OCI-LY3 (cell line): Measurements from ENCODE around the gene ERI3.

Experiments
- H2AFZ ChIP-seq: fragments of 200-600, 300-600 bp; shearing (Covaris generic); 2 replicates; pipeline ENCODE4 v1.6.0; 2014; ENCODE audit warnings: antibody characterized with exemption, low read depth, low read length
- H3K27ac ChIP-seq: fragments of 200-600, 300-600 bp; sonication (generic); 2 replicates; pipeline ENCODE4 v1.5.1; 2014; ENCODE audit warnings: mild to moderate bottlenecking, low read length, moderate library complexity, mixed read lengths
- H3K27me3 ChIP-seq: fragments of 200-600, 300-600 bp; sonication (generic); 2 replicates; pipeline ENCODE4 v1.6.1; 2014; ENCODE audit warnings: low read depth, low read length, mixed read lengths
- H3K36me3 ChIP-seq: fragments of 200-600, 300-600 bp; sonication (generic); replicated peaks from 2 replicates; pipeline ENCODE3; 2014; ENCODE audit warnings: low read depth, low read length, mixed read lengths
- H3K4me1 ChIP-seq: fragments of 300-600, 200-600 bp; sonication (generic); 2 replicates; pipeline ENCODE4 v1.6.1; 2014; ENCODE audit warnings: low read length, mixed read lengths
- H3K4me2 ChIP-seq: fragments of 200-600, 300-600 bp; sonication (generic); 2 replicates; pipeline ENCODE4 v1.6.1; 2014; ENCODE audit warnings: low read length, mixed read lengths
- H3K4me3 ChIP-seq: fragments of 300-600, 200-600 bp; sonication (generic); 2 replicates; pipeline ENCODE4 v1.5.1; 2014; ENCODE audit warnings: antibody characterized with exemption, mild to moderate bottlenecking, low read length, moderate library complexity
- H3K79me2 ChIP-seq: fragments of 300-600, 200-600 bp; shearing (Covaris generic); 2 replicates; pipeline ENCODE4 v1.6.1; 2014; ENCODE audit warnings: mild to moderate bottlenecking, low read length, mixed read lengths
- H3K9ac ChIP-seq: fragments of 300-600, 200-600 bp; shearing (Covaris generic); 2 replicates; pipeline ENCODE4 v1.6.0; 2014; ENCODE audit warnings: mild to moderate bottlenecking, low read length, moderate library complexity
- H3K9me3 ChIP-seq: fragments of 200-600, 300-600 bp; shearing (Covaris generic); 2 replicates; pipeline ENCODE4 v1.6.1; 2014; ENCODE audit warnings: low read length, mixed read lengths; ENCODE audit not compliant: insufficient read depth
- H4K20me1 ChIP-seq: fragments of 200-600, 300-600 bp; sonication (generic); 2 replicates; pipeline ENCODE4 v1.6.1; 2016; ENCODE audit warnings: low read length, mixed read lengths; ENCODE audit not compliant: insufficient read depth
- CTCF ChIP-seq: fragments of 200-600, 300-600 bp; sonication (generic); IDR thresholded peaks from 2 replicates; pipeline ENCODE4 v1.5.1; 2014; ENCODE audit warnings: antibody characterized with exemption, low read length, low read depth
- EZH2phosphoT487 ChIP-seq: fragments of 200-600 bp; shearing (Covaris generic); IDR thresholded peaks from 2 replicates; pipeline ENCODE4 v1.6.1; 2018; ENCODE audit warnings: antibody characterized with exemption, mixed run types, low read depth

ERI3 gene

GRCh38 chr1:44268054-44268453 is 87.0 kb downstream of the ERI3 start:
- no peak overlapping the region for H3K9ac ChIP-seq
- no peaks in the 10 kb centered on the region for H3K79me2 ChIP-seq
- H3K4me3 ChIP-seq, result no peak overlapping the region
- H3K36me3 ChIP-seq, result no peaks in the 10 kb centered on the region
- no peaks in the 10 kb centered on the region for H4K20me1 ChIP-seq
- H3K4me1 ChIP-seq, result peaks cover 10% of the 10 kb centered on the region; the same call in 1 of the 2 replicates
- no peak for TF ChIP-seq CTCF
- no peak for TF ChIP-seq EZH2phosphoT487
- no peaks in the 10 kb centered on the region for H3K9me3 ChIP-seq
- no peak overlapping the region for H3K4me2 ChIP-seq
- no peaks in the 10 kb centered on the region for H3K27me3 ChIP-seq
- no peak overlapping the region for H3K27ac ChIP-seq
- no peak overlapping the region for H2AFZ ChIP-seq

DNA sequence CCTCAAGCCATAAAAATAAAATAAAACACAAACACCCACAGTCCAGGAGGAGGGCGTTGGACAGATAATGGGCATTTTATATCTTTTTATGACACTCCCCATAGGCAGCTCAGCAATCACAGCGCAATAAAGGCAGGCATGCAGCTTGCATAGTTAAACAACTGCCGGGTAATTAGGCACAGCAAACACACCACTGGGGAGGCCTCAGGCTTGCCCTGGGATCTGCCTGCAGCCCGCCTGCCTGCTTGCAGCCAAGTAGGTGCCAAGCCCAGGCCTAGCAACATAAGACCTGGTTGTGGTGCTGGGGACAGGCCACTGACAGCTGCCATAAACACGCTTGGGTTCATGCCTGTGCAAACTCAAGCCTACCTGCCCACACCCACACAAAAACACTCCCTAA is 87.6 kb downstream of the ERI3 start:
- Histone ChIP-seq H3K27ac (no peak overlapping the region), H3K79me2 (no peaks in the 10 kb centered on the region), H4K20me1 (no peaks in the 10 kb centered on the region), H2AFZ (no peak overlapping the region), H3K27me3 (no peaks in the 10 kb centered on the region), H3K9me3 (no peaks in the 10 kb centered on the region), H3K4me2 (no peak overlapping the region), H3K4me3 (no peak overlapping the region), H3K9ac (no peak overlapping the region), H3K4me1 (peaks cover 10% of the 10 kb centered on the region; the same call in 1 of the 2 replicates), H3K36me3 (no peaks in the 10 kb centered on the region)
- TF ChIP-seq EZH2phosphoT487 (no peak), CTCF (no peak)

DNA sequence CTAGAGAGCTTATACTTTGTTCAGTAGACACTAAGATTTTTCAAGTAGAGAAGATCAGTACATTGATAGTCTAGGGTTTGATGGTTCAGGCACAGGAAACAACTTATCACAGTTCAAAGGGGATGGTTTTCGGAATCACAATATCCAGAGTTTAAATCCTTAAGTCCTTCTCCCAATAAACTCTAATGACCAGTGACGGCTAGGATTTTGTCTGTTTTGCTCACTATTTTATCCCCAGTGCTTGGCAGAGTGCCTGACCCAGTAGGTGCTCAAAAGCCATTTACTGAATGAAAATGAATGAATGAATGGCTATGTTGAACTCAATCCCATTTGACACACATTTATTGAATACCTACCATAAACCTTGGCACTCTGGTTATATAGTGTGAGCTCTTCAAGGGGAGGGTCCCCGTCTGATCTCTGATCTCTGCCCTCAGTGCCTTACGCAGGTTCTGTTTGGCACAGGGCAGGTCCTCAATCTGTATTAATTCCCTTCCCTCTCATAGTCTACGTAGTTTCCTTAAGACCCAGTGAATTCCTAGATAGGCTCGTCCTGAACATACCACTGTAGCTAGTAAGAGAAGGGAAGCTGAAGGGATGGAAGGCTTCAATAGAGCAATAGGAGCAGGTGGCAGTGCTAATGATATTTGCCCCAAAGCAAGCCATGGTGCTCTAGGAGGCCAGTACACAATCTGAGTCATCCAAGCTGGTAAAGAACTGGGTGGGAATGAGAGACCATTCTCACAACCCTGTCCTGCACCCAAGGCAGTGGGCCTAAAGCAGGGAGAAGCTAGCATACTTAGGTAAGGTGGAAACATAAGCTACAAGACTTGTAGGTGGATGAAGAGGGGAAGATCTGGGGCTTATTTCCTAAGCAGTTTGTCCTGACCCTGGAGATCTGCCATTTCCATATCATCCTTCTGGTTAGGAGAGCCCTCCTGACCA is 88.4 kb downstream of the ERI3 start:
- Histone ChIP-seq H3K4me1 (peaks cover 10% of the 10 kb centered on the region; the same call in 1 of the 2 replicates), H3K36me3 (no peaks in the 10 kb centered on the region), H3K27ac (no peak overlapping the region), H2AFZ (no peak overlapping the region), H3K4me3 (no peak overlapping the region), H4K20me1 (no peaks in the 10 kb centered on the region), H3K27me3 (no peaks in the 10 kb centered on the region), H3K9ac (no peak overlapping the region), H3K9me3 (no peaks in the 10 kb centered on the region), H3K79me2 (no peaks in the 10 kb centered on the region), H3K4me2 (no peak overlapping the region)
- TF ChIP-seq EZH2phosphoT487 (no peak), CTCF (no peak)

- H3K36me3 ChIP-seq, result no peaks in the 10 kb centered on the region
- TF ChIP-seq CTCF (no peak), EZH2phosphoT487 (no peak)
- peaks cover 10% of the 10 kb centered on the region; the same call in 1 of the 2 replicates for H3K4me1 ChIP-seq
- no peak overlapping the region for H2AFZ ChIP-seq
- no peaks in the 10 kb centered on the region for H3K9me3 ChIP-seq
- H3K79me2 ChIP-seq, result no peaks in the 10 kb centered on the region
- no peak overlapping the region for H3K4me3 ChIP-seq
- no peak overlapping the region for H3K27ac ChIP-seq
- no peak overlapping the region for H3K4me2 ChIP-seq
- H3K9ac ChIP-seq, result no peak overlapping the region
- H4K20me1 ChIP-seq, result no peaks in the 10 kb centered on the region
- H3K27me3 ChIP-seq, result no peaks in the 10 kb centered on the region
Observed at GRCh38 chr1:44265656-44266358, 89.2 kb downstream of the ERI3 start.
